Loucy (cell line): ENCODE measurements around the gene SRPK1.

ENCODE experiments used
- H2AFZ ChIP-seq: fragments of 200-600 bp; sonication (generic); 2 replicates; pipeline ENCODE4 v1.6.0; 2016; ENCODE audit warnings: antibody characterized with exemption, mild to moderate bottlenecking, low read length, moderate library complexity
- H3F3A ChIP-seq: fragments of 200-600 bp; 2 replicates; pipeline ENCODE4 v1.6.0; 2016; ENCODE audit warnings: antibody characterized with exemption, low read depth, mild to moderate bottlenecking
- H3K27me3 ChIP-seq: fragments of 200-600 bp; sonication (generic); 2 replicates; pipeline ENCODE4 v1.6.1; 2014; ENCODE audit warnings: low read length, mild to moderate bottlenecking; ENCODE audit not compliant: insufficient read depth, poor library complexity, severe bottlenecking
- H3K36me3 ChIP-seq: fragments of 200-600 bp; sonication (generic); 2 replicates; pipeline ENCODE4 v1.6.1; 2016; ENCODE audit warnings: low read length; ENCODE audit not compliant: insufficient read depth
- H3K4me1 ChIP-seq: fragments of 200-600 bp; sonication (generic); 2 replicates; pipeline ENCODE4 v1.5.1; 2014; ENCODE audit warnings: low read length, mild to moderate bottlenecking; ENCODE audit not compliant: insufficient read depth, poor library complexity, severe bottlenecking
- H3K4me2 ChIP-seq: fragments of 200-600 bp; sonication (generic); 2 replicates; pipeline ENCODE4 v1.6.0; 2014; ENCODE audit warnings: antibody characterized with exemption, low read length, low read depth, mild to moderate bottlenecking; ENCODE audit not compliant: poor library complexity, severe bottlenecking
- H3K4me3 ChIP-seq: fragments of 200-600 bp; sonication (generic); 2 replicates; pipeline ENCODE4 v1.5.1; 2014; ENCODE audit warnings: low read length, mild to moderate bottlenecking, mixed read lengths; ENCODE audit not compliant: poor library complexity, severe bottlenecking
- H3K79me2 ChIP-seq: fragments of 200-600 bp; sonication (generic); 2 replicates; pipeline ENCODE4 v1.6.1; 2014; ENCODE audit warnings: low read length; ENCODE audit not compliant: insufficient read depth
- H3K9ac ChIP-seq: fragments of 200-600 bp; sonication (generic); 2 replicates; pipeline ENCODE4 v1.6.0; 2014; ENCODE audit warnings: mild to moderate bottlenecking, low read depth, low read length, moderate library complexity; ENCODE audit not compliant: poor library complexity, severe bottlenecking
- H3K9me2 ChIP-seq: fragments of 200-600 bp; sonication (generic); replicated peaks from 2 replicates; pipeline ENCODE4 v1.6.1; 2016; ENCODE audit warnings: low read depth, low read length, mixed read lengths
- H3K9me3 ChIP-seq: fragments of 200-600 bp; sonication (generic); 2 replicates; pipeline ENCODE4 v1.6.1; 2014; ENCODE audit warnings: mild to moderate bottlenecking, antibody characterized with exemption, low read length, low read depth; ENCODE audit not compliant: insufficient read depth
- H4K20me1 ChIP-seq: fragments of 200-600 bp; sonication (generic); 2 replicates; pipeline ENCODE4 v1.6.0; 2014; ENCODE audit warnings: antibody characterized with exemption, low read length, mild to moderate bottlenecking; ENCODE audit not compliant: insufficient read depth, poor library complexity, severe bottlenecking
- CTCF ChIP-seq: fragments of 200-600 bp; sonication (generic); conservative IDR thresholded peaks from 2 replicates; pipeline ENCODE4 v1.5.1; 2014; ENCODE audit warnings: mild to moderate bottlenecking, antibody characterized with exemption, low read length
- EZH2phosphoT487 ChIP-seq: fragments of 200-600 bp; IDR thresholded peaks from 2 replicates; pipeline ENCODE4 v1.6.1; 2018; ENCODE audit warnings: antibody characterized with exemption, mild to moderate bottlenecking, moderate library complexity, borderline replicate concordance

Gene SRPK1

GRCh38 chr6:35931120-35931561 lies 10.2 kb upstream of the SRPK1 start:
- no peak for TF ChIP-seq EZH2phosphoT487
- Histone ChIP-seq H2AFZ (no peak overlapping the region), H3K4me2 (no peak overlapping the region)

GRCh38 chr6:35929601-35930000 lies 8.7 kb upstream of the SRPK1 start:
- H2AFZ ChIP-seq: no peak overlapping the region
- no peaks in the 10 kb centered on the region for H4K20me1 ChIP-seq
- no peak overlapping the region for H3K4me2 ChIP-seq
- H3K27me3 ChIP-seq: no peaks in the 10 kb centered on the region
- H3K9ac ChIP-seq: no peak overlapping the region
- no peaks in the 10 kb centered on the region for H3K9me2 ChIP-seq
- H3K4me3 ChIP-seq: no peak overlapping the region
- TF ChIP-seq EZH2phosphoT487 (no peak), CTCF (no peak)
- H3F3A ChIP-seq: peaks cover 6% of the 10 kb centered on the region
- H3K4me1 ChIP-seq: peaks cover 7% of the 10 kb centered on the region
- no peaks in the 10 kb centered on the region for H3K36me3 ChIP-seq
- 0 out of 2 replicates have a peak, but pooled peaks cover 4% of the 10 kb centered on the region for H3K9me3 ChIP-seq
- H3K79me2 ChIP-seq: no peaks in the 10 kb centered on the region

More at GRCh38 chr6:35931120-35931561, 10.2 kb upstream of the SRPK1 start:
- Histone ChIP-seq H3K36me3 (no peaks in the 10 kb centered on the region), H3K4me3 (no peak overlapping the region), H3K9me3 (0 out of 2 replicates have a peak, but pooled peaks cover 4% of the 10 kb centered on the region), H4K20me1 (no peaks in the 10 kb centered on the region), H3K4me1 (peaks cover 7% of the 10 kb centered on the region), H3K79me2 (no peaks in the 10 kb centered on the region), H3K27me3 (no peaks in the 10 kb centered on the region), H3F3A (peaks cover 6% of the 10 kb centered on the region), H3K9ac (no peak overlapping the region), H3K9me2 (no peaks in the 10 kb centered on the region)

- Histone ChIP-seq H3K4me3 (no peak overlapping the region), H3K36me3 (no peaks in the 10 kb centered on the region), H4K20me1 (no peaks in the 10 kb centered on the region), H3K27me3 (no peaks in the 10 kb centered on the region), H3K9me3 (0 out of 2 replicates have a peak, but pooled peaks cover 4% of the 10 kb centered on the region), H3K9ac (no peak overlapping the region), H3K4me1 (peaks cover 12% of the 10 kb centered on the region), H3K9me2 (no peaks in the 10 kb centered on the region), H3K4me2 (no peak overlapping the region), H3F3A (no peaks in the 10 kb centered on the region), H2AFZ (no peak overlapping the region), H3K79me2 (peaks cover 3% of the 10 kb centered on the region; the same call in 1 of the 2 replicates)
- no peak for TF ChIP-seq CTCF
- no peak for TF ChIP-seq EZH2phosphoT487
These were observed 5.8 kb upstream of the SRPK1 start for GRCh38 chr6:35926509-35927215.
